PC-3 (cell line): ENCODE measurements around the gene LHFPL3.

Experiments used
- CTCF ChIP-seq: fragments of 300-600 bp; sonication (generic); conservative IDR thresholded peaks from 2 replicates; pipeline ENCODE4 v1.5.1; 2017; ENCODE audit warnings: antibody characterized with exemption, low read depth, mild to moderate bottlenecking, low read length
- EZH2 ChIP-seq: fragments of 300-600 bp; sonication (generic); IDR thresholded peaks from one replicate; pipeline ENCODE4 v1.6.1; 2017; ENCODE audit warnings: antibody characterized with exemption, mild to moderate bottlenecking, low read length; ENCODE audit not compliant: unreplicated experiment
- EZH2phosphoT487 ChIP-seq: fragments of 300-600 bp; sonication (generic); IDR thresholded peaks from 2 replicates; pipeline ENCODE4 v1.6.1; 2018; ENCODE audit warnings: mild to moderate bottlenecking, antibody characterized with exemption, low read length, borderline replicate concordance

GRCh38 chr7:104826135-104826534 is 497.7 kb downstream of the LHFPL3 start:
- TF ChIP-seq CTCF (no peak), EZH2 (no peak), EZH2phosphoT487 (no peak)
